Peyer's patch (tissue), 4 donors: ENCODE data around the gene BROX. TPM values are rescaled to one million over a fixed set of nuclear protein-coding genes. Genes with fewer than 3 reads are reported as not detected.

Experiments
- DNase-seq, 3 donors: peaks; one replicate each; pipeline ENCODE4 v3.0.0-alpha.2; 2017 to 2019
- H3K27ac ChIP-seq, 4 donors: fragments of 200-600 bp; sonication (generic); one replicate each; pipeline ENCODE4 v1.5.1; 2016 to 2019
- H3K27me3 ChIP-seq, 2 donors: fragments of 200-600 bp; sonication (generic); one replicate each; pipeline ENCODE4 v1.5.1; 2019
- H3K36me3 ChIP-seq, 3 donors: fragments of 200-600 bp; sonication (generic); one replicate each; pipeline ENCODE4 v1.5.1; 2016 to 2019
- H3K4me1 ChIP-seq, 4 donors: fragments of 200-600 bp; sonication (generic); one replicate each; pipeline ENCODE4 v1.5.1; 2016 to 2019
- H3K4me3 ChIP-seq, 4 donors: fragments of 200-600 bp; sonication (generic); 1 replicate in 3 of 4; 2 replicates in 1 of 4; pipeline ENCODE4 v1.5.1; 2016 to 2019; ENCODE audit warnings: mild to moderate bottlenecking in 1 of 4
- H3K9me3 ChIP-seq, 4 donors: fragments of 200-600 bp; sonication (generic); one replicate each; pipeline ENCODE4 v1.5.1; 2016 to 2019; ENCODE audit warnings: mild to moderate bottlenecking in 1 of 4
- POLR2A ChIP-seq, 2 donors: fragments of 450-650 bp; IDR thresholded peaks; one replicate each; pipeline ENCODE4 v1.5.1; 2017; ENCODE audit warnings: antibody characterized with exemption in 2 of 2, mild to moderate bottlenecking in 2 of 2, moderate library complexity in 2 of 2
- total RNA-seq, 4 donors: library from RNA; depleted of rRNA; stranded (reverse); fragments of >200 nt; gene quantifications; one replicate each; pipeline ENCODE4 v1.1.0, GENCODE V29; 2016
- TF ChIP-seq, protein P1 (sequence below), 6 experiments: fragments of 450-650 bp in 4 of 6; fragments of 200-600 bp in 2 of 6; sonication (generic) in 1 of 6; IDR thresholded peaks; one replicate each; pipeline ENCODE4 v1.5.1; 2017 to 2019; ENCODE audit warnings: antibody characterized with exemption in 6 of 6, mild to moderate bottlenecking in 3 of 6, moderate library complexity in 1 of 6

Gene BROX
- total RNA-seq, 4 donors from 2014 or later = 37.7 to 57.4 (median 43.9) TPM

DNA sequence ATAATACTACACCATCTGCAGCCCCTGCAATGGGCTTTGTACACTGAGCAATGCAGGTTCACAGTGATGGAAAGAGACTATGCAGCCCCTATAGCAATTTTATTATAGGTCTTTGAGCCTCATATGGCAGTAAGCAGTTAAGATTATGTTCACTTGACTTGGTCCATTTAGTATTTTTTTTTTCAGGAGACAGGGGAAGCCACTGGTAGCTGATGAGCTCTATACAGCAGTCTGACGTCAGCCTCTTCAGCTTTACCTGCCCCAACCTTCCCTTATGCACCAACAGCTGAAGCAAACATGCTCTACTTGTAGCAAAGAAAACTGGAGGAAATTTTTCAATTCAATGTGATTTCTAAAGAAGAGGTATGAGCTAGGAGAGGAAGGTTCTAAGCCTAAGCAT, 32.3 kb upstream of the BROX start:
- H3K36me3 ChIP-seq = peaks cover 0 to 16% (median 0%) of the 10 kb centered on the region in 3 donors
- no peak overlapping the region for H3K27ac ChIP-seq
- DNase-seq = no peak
- H3K4me3 ChIP-seq = no peak overlapping the region
- no peaks in the 10 kb centered on the region for H3K27me3 ChIP-seq
- no peaks in the 10 kb centered on the region for H3K4me1 ChIP-seq
- H3K9me3 ChIP-seq = no peaks in the 10 kb centered on the region
- TF ChIP-seq, protein P1, sequence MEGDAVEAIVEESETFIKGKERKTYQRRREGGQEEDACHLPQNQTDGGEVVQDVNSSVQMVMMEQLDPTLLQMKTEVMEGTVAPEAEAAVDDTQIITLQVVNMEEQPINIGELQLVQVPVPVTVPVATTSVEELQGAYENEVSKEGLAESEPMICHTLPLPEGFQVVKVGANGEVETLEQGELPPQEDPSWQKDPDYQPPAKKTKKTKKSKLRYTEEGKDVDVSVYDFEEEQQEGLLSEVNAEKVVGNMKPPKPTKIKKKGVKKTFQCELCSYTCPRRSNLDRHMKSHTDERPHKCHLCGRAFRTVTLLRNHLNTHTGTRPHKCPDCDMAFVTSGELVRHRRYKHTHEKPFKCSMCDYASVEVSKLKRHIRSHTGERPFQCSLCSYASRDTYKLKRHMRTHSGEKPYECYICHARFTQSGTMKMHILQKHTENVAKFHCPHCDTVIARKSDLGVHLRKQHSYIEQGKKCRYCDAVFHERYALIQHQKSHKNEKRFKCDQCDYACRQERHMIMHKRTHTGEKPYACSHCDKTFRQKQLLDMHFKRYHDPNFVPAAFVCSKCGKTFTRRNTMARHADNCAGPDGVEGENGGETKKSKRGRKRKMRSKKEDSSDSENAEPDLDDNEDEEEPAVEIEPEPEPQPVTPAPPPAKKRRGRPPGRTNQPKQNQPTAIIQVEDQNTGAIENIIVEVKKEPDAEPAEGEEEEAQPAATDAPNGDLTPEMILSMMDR (IDR thresholded peaks at IDR 0.05) = no peak
- TF ChIP-seq POLR2A (IDR thresholded peaks at IDR 0.05) = no peak

DNA sequence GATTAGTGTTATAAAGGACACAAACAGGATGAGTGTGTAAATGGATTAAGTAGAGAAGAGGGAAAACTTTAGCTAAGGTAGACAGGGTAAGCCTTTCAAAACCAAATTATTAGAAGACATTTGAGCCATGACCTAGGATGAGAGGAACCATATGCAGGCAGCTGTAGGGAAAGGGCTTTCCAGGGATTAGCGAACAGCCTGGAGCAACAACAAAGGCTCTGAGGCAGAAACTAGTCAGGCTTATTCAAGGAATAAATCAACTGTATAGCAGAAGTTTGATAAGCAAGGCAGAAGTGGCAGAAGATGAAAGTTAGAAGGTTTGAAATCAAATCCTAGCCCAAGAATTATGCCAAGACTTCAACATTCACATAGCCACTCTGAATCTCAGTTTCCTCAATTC, 21.3 kb upstream of the BROX start:
- no peak for DNase-seq
- TF ChIP-seq POLR2A (IDR thresholded peaks at IDR 0.05) = no peak
- TF ChIP-seq, protein P1 (IDR thresholded peaks at IDR 0.05) = no peak
- Histone ChIP-seq H3K4me3 (no peak overlapping the region), H3K27me3 (no peaks in the 10 kb centered on the region), H3K9me3 (no peaks in the 10 kb centered on the region), H3K27ac (no peak overlapping the region), H3K4me1 (no peaks in the 10 kb centered on the region), H3K36me3 (peaks cover 0 to 16% (median 0%) of the 10 kb centered on the region in 3 donors)

DNA sequence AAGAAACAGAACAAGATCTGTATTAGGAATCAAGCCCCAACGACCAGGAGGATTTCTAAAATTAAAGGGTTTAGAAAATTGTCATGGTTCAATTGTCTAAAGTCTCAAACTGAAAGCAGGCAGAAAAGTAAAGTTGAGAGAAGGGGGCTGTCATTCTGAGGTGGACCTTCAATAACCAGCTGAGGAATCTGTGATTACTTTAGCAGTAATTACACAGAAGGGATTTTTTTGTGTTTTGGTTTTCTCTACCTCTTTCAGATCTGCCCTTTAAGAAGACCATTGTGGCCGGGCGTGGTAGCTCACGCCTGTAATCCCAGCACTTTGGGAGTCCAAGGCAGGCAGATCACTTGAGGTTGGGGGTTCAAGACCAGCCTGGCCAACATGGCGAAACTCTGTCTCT, 17.4 kb upstream of the BROX start:
- H3K36me3 ChIP-seq = peaks cover 0 to 5% (median 0%) of the 10 kb centered on the region in 3 donors
- no peak overlapping the region for H3K4me3 ChIP-seq
- no peak for DNase-seq
- no peaks in the 10 kb centered on the region for H3K4me1 ChIP-seq
- H3K27me3 ChIP-seq = no peaks in the 10 kb centered on the region
- no peak overlapping the region for H3K27ac ChIP-seq
- no peaks in the 10 kb centered on the region for H3K9me3 ChIP-seq
- TF ChIP-seq, protein P1 (IDR thresholded peaks at IDR 0.05) = no peak
- no peak for TF ChIP-seq POLR2A (IDR thresholded peaks at IDR 0.05)

DNA sequence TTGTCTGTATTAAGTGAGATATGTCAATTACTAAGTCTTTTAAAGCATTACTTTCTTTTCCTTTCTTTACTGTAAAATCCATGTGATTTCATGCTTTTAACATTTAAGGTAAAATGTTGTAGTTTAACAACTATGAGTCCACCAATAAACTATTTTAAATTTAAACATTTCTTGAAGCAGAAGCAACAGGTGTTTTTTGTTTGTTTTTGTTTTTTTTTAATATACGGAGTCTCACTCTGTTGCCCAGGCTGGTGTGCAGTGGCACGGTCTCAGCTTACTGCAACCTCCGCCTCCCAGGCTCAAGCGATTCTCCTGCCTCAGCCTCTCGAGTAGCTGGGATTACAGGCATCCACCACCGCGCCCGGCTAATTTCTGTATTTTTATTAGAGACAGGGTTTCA, 15.6 kb upstream of the BROX start:
- H3K27ac ChIP-seq = no peak overlapping the region
- no peaks in the 10 kb centered on the region for H3K9me3 ChIP-seq
- no peak for DNase-seq
- H3K4me3 ChIP-seq = no peak overlapping the region
- H3K36me3 ChIP-seq = peaks cover 0 to 14% (median 0%) of the 10 kb centered on the region in 3 donors
- TF ChIP-seq, protein P1 (IDR thresholded peaks at IDR 0.05) = no peak
- no peak for TF ChIP-seq POLR2A (IDR thresholded peaks at IDR 0.05)
- H3K4me1 ChIP-seq = no peaks in the 10 kb centered on the region
- no peaks in the 10 kb centered on the region for H3K27me3 ChIP-seq

DNA sequence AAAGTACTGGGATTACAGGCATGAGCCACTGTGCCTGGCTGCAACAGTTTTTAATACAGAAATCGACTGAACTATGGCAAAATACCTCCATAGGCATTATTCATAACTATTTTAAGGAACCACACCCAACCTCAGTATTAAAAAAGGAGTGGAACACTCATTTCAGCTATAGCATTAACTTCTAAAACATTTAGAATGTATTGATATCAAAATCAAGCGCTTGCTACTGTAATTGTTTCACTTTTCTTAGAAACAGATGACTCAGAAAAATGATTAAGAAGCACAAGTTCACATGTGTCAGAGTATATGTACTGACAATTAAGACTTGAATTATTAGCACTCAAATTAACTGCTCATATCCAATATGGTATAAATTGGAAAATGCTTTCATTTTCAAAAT, 15.2 kb upstream of the BROX start:
- no peak for DNase-seq
- H3K4me3 ChIP-seq = no peak overlapping the region
- no peaks in the 10 kb centered on the region for H3K9me3 ChIP-seq
- TF ChIP-seq, protein P1 (IDR thresholded peaks at IDR 0.05) = no peak
- TF ChIP-seq POLR2A (IDR thresholded peaks at IDR 0.05) = no peak
- no peaks in the 10 kb centered on the region for H3K4me1 ChIP-seq
- H3K27me3 ChIP-seq = no peaks in the 10 kb centered on the region
- no peak overlapping the region for H3K27ac ChIP-seq
- peaks cover 0 to 17% (median 0%) of the 10 kb centered on the region in 3 donors for H3K36me3 ChIP-seq

DNA sequence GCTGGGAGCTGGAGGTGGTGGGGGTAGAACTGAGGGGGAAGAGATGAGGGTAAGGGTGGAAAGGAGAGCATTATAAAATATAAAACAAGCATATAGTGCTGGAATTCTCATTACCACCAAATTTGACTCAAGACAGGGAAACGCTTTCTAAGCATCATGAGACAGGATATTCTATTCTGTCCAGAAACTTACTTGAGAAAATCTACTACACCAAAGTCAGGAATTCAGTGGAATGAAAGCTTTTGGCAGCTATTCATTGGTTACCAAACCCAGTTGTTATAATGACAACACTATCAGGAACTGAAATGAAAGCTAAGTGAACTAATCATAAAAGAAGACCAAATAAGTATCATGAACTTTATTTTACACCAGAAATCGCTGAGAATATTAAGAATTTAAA, 14.5 kb upstream of the BROX start:
- Histone ChIP-seq H3K4me1 (no peaks in the 10 kb centered on the region), H3K27me3 (no peaks in the 10 kb centered on the region), H3K36me3 (peaks cover 0 to 19% (median 0%) of the 10 kb centered on the region in 3 donors), H3K9me3 (no peaks in the 10 kb centered on the region), H3K27ac (no peak overlapping the region), H3K4me3 (no peak overlapping the region)
- no peak for DNase-seq
- no peak for TF ChIP-seq POLR2A (IDR thresholded peaks at IDR 0.05)
- TF ChIP-seq, protein P1 (IDR thresholded peaks at IDR 0.05) = no peak
